Measurements from ENCODE around the gene GPX4.

GRCh38 chr19:1073063-1073955 is 30.5 kb upstream of the GPX4 start:
- no peak for TF ChIP-seq TAF1 (IDR thresholded peaks at IDR 0.05; ENCODE audit: control insufficient read depth, extremely low read depth, insufficient read depth, low read length, severe bottlenecking)
- peak; percentile 40; the same call in 1 of the 2 replicates for TF ChIP-seq ETS1 (conservative IDR thresholded peaks at IDR 0.05; ENCODE audit: control insufficient read depth, low read depth, low read length)
- no peak for TF ChIP-seq SMARCB1 (IDR thresholded peaks at IDR 0.05; ENCODE audit: insufficient read length, low read depth)
